ENCODE data around the gene NRG3. TPM values are rescaled to one million over a fixed set of nuclear protein-coding genes. Genes with fewer than 3 reads are reported as not detected.

The NRG3 gene
- total RNA-seq, 1 donor from 2014 or later: 6.1 TPM

DNA sequence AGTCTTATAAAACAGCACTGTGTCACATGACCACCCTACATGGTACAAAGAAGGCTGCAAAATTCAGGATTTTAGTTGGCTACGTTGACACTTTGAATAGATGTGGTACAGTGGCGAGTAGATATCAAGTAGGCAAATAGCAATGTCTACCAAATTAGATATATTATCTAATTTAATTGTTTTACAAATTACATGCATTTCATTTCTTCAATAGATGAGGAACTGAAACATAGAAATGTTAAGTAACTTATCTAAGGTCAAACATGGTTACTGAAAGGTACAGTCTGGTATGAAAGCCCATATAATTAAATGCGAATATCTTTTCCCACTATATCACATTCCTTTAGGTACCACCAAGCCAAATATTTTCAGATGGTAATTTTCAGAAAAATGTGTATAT lies 972.2 kb downstream of the NRG3 start:
- Mint-ChIP-seq H3K4me3 (no peak overlapping the region), H3K27me3 (no peaks in the 10 kb centered on the region), H3K4me1 (ENCODE audit: unreplicated experiment) (no peaks in the 10 kb centered on the region), H3K36me3 (no peaks in the 10 kb centered on the region), H3K9me3 (peaks cover 5% of the 10 kb centered on the region), H3K27ac (no peak overlapping the region)
- no peak for DNase-seq (ENCODE audit: extremely low spot score, unreplicated experiment)
- TF ChIP-seq CTCF (conservative IDR thresholded peaks at IDR 0.05): no peak

DNA sequence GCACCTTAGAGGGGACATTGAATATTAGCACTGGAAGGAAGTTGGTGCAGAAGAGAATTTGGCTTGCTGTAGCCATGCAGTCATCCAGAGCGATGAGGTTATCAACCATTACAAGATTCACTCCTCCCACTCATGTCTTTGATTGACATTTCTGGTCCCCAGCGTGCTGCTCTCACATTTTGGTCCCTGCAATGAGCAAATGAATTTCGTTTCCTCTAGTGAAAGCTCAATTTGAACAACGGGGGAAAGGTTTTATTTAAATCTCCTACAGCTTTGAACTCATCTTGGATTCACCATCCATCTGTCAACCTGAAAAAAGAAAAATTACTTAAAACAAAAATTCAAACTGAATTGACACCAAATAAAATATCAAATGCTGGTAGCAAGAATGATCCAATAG lies 975.2 kb downstream of the NRG3 start:
- no peaks in the 10 kb centered on the region for H3K4me1 Mint-ChIP-seq (ENCODE audit: unreplicated experiment)
- H3K27ac Mint-ChIP-seq: no peak overlapping the region
- H3K9me3 Mint-ChIP-seq: peaks cover 5% of the 10 kb centered on the region
- H3K4me3 Mint-ChIP-seq: no peak overlapping the region
- H3K36me3 Mint-ChIP-seq: no peaks in the 10 kb centered on the region
- no peak for DNase-seq (ENCODE audit: extremely low spot score, unreplicated experiment)
- TF ChIP-seq CTCF (conservative IDR thresholded peaks at IDR 0.05): no peak
- no peaks in the 10 kb centered on the region for H3K27me3 Mint-ChIP-seq

GRCh38 chr10:82856957-82857613 lies 982.1 kb downstream of the NRG3 start:
- Mint-ChIP-seq H3K27me3 (no peaks in the 10 kb centered on the region), H3K27ac (no peak overlapping the region), H3K4me1 (ENCODE audit: unreplicated experiment) (peaks cover 9% of the 10 kb centered on the region), H3K9me3 (no peaks in the 10 kb centered on the region), H3K4me3 (no peak overlapping the region), H3K36me3 (no peaks in the 10 kb centered on the region)
- no peak for DNase-seq (ENCODE audit: extremely low spot score, unreplicated experiment)
- no peak for TF ChIP-seq CTCF (conservative IDR thresholded peaks at IDR 0.05)

GRCh38 chr10:82861889-82862288 lies 986.9 kb downstream of the NRG3 start:
- H3K27me3 Mint-ChIP-seq: no peaks in the 10 kb centered on the region
- H3K4me1 Mint-ChIP-seq (ENCODE audit: unreplicated experiment): peaks cover 5% of the 10 kb centered on the region
- no peak overlapping the region for H3K27ac Mint-ChIP-seq
- H3K36me3 Mint-ChIP-seq: no peaks in the 10 kb centered on the region
- H3K9me3 Mint-ChIP-seq: no peaks in the 10 kb centered on the region
- H3K4me3 Mint-ChIP-seq: no peak overlapping the region
- DNase-seq (ENCODE audit: extremely low spot score, unreplicated experiment): no peak
- TF ChIP-seq CTCF (conservative IDR thresholded peaks at IDR 0.05): no peak

GRCh38 chr10:82865366-82865765 lies 990.4 kb downstream of the NRG3 start:
- Mint-ChIP-seq H3K9me3 (no peaks in the 10 kb centered on the region), H3K27ac (no peak overlapping the region)
- no peak for TF ChIP-seq CTCF (conservative IDR thresholded peaks at IDR 0.05)

More at GRCh38 chr10:82865366-82865765, 990.4 kb downstream of the NRG3 start:
- no peak for DNase-seq (ENCODE audit: extremely low spot score, unreplicated experiment)
- no peaks in the 10 kb centered on the region for H3K4me1 Mint-ChIP-seq (ENCODE audit: unreplicated experiment)
- H3K4me3 Mint-ChIP-seq: no peak overlapping the region
- no peaks in the 10 kb centered on the region for H3K36me3 Mint-ChIP-seq
- H3K27me3 Mint-ChIP-seq: no peaks in the 10 kb centered on the region

Data from type B pancreatic cell (in vitro differentiated cells).